ENCODE data around the gene CDK9.
"Not testable (repeated sequence)": the region's sequence is repeated elsewhere in the genome, so short reads cannot be mapped to it uniquely, and the experiment has no call there.

Gene CDK9

DNA sequence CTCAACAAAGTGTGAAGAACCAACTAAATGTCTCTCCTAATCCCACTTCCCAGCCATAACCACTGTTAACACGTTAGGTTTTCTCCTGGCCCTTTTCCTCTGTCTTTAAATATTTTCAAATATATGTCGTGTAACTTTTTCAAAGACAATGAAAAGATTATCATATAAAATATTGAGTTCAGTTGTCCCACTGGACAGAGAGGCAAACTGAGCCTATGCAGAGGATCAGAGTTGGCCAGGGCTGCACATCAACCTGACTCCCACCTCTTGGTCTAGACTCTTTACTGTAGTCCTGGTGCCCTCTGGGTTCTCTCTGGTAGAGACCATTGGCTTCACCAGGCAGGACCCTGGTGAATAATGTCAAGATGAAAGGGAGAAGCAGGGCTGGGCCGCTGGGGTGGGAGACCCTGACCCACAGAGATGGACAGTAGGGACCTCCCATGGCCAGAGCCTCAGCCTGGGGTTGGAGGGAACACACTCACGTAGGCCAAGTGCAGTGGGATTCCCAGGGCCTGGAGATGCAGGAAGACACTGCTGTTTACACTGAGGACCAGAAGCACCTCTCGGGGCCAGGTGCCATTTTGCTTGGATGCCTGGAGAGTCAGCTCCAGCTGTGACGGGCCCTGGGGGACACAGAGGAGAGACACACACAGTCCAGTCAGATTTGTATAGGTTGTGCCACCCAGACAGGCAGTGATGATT, 43.5 kb downstream of the CDK9 start:
- DNase-seq: no peak

DNA sequence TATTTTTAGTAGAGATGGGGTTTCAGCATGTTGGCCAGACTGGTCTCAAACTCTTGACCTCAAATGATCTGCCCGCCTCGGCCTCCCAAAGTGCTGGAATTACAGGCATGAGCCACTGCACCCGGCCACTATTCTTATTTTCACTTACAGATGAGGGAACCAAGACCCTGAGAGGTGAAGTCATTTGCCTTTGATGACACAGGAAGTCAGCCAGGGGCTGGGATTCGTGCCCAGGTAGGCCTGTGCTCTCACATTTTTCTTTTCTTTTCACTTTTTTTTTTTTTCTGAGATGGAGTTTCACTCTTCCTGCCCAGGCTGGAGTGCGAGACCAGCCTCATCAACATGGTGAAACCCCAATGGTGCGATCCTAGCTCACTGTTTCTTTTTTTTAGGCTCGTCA, 46.4 kb downstream of the CDK9 start:
- DNase-seq: no peak

DNA sequence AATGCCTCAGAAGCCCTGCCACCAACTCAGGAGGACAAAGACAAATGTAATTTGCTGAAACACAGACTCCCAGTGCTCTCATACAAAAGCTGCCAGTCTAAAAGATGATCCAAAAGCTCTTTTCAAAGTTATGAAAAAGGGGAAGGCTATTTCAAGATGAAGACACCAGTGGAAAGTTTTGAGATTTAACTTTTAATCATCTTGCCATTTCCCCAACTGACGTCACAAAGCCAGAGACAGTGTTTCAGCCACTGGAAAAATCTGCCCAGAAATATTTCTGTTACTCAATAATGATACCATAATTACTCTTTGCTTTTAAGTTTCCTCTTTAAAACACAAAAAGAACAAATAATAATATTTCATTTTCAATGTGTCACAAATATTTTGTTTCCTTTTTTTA, 47.7 kb downstream of the CDK9 start:
- DNase-seq: no peak

DNA sequence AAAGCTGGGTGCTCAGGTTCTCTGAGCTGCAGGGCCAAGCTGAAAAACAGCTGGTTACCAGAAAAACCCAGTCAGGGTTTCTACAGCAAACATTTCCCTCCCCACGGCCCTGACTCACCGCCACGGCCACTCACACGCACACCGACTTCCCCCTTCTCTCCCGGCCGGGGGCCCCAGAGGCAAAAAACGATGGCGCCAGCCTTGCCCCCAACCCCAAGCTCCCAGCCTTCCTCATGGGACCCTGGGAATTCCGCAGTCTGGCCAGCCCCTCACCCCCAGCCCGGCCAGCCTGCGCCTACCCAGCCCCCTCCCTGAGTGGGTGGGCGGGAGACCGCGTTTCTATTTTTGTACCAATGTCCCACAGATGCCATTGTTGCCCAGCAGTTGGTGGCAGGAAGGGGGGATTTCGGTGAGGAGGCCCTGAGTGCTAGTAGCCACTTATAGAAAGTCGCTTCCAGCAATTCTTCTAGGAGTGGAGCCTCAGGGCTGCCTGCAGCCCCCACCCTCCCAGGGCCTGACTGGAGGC, 50.2 kb downstream of the CDK9 start:
- DNase-seq: no peak

DNA sequence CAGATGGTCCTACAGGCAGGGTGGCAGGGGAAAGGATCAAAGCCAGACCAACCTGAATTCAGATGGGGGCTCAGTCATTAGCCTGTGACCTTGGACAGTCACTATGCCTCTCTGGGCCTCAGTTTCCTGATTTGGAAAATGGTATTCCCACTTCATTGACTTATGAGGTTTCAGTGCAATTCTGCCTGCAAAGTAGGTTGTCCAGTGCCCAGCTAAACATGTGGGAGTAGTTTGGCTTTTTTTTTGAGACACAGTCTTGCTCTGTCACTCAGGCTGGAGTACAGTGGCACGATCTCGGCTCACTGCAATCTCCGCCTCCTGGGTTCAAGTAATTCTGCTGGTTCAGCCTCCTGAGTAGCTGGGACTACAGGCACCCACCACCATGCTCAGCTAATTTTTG, 50.7 kb downstream of the CDK9 start:
- not testable (repeated sequence) for DNase-seq

DNA sequence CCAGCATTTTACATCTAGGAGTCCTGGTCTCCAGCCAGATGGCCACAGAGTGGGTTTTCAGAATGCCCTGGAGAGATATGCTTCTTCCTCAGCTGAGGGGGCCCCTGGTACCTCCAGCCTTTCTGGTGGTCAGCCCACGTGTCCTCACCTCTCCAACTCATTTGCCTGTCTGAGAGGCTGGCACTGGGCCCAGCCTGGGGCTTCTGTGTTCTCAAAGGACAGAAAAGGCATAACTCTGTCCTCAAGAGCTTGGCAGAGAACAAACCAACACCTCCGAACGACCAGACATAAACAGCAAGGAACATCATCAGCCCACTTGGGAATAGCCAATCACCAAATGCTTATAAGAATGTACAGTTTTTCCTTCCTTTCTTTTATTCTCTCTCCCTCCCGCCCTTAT, 51.5 kb downstream of the CDK9 start:
- no peak for DNase-seq

DNA sequence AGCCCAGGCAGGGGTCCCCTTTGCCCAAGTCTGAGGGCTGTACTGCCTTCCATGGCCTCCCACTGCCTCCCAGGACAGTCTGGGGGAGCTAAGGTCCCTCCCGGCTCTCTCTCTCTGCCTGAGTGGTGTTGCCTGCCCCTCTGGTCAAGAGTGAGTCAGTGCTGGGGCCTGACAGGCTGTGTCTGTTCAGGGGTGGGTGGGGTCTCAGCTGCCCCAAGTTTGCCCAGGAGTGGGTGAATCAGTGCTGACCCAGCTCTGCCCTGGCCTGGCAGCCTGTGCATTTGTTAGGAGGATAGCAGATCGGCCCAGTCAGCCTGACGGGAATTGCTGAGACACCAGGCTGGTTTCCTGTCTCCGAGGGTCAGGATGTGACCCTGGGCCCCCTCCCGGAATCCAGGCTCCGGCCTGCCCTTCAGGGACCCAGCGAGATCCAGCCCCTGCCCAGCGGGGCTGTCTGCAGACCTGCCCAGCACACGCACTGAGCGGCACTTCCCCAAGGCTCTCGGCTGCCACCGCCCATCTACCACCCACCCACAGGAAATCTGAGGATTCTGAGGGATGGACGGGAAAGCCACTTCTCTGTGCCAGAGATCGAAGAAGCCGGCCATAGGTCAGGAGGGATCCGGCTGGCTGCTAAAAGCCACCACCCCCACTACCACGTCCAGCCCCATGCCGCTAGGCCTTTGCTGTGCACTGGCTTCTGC, 52.7 kb downstream of the CDK9 start:
- DNase-seq: no peak

All from activated CD4-positive, CD25-positive, alpha-beta regulatory T cell treated with anti-CD3 and anti-CD28 coated beads, Interleukin-2, amount 50 U/mL, for 72 hours (primary cell).